GM12892 (cell line): ENCODE results near the gene SEMA3C.

Experiments used
- POLR2A ChIP-seq: IDR thresholded peaks from 2 replicates; pipeline ENCODE4 v1.6.1; 2011; ENCODE audit warnings: low read depth, low read length, control low read depth
- POLR2AphosphoS5 ChIP-seq: IDR thresholded peaks from 2 replicates; pipeline ENCODE4 v1.6.1; 2011; ENCODE audit warnings: low read depth, low read length, control low read depth

DNA sequence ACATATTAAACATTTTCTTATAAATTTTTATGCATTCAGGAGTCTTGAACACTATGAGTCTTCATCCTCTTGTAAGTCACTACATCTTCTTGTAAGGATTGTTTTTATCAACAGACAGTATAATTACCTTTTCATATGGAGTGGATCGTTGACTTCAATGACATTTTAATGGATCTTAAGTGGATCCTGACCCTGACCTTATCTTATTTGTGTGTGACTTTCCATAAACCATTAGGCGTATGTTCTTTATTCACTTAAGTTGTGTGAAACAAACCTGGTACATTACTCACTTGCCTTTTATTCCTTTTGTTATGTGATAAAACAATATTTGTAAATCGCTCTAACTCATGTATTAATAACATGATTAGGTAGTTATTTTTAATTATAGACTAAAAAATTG lies 18.5 kb upstream of the SEMA3C start:
- TF ChIP-seq POLR2AphosphoS5 (no peak), POLR2A (no peak)
